GM12878 (cell line): ENCODE data around the gene KRTAP22-1. TPM values are rescaled to one million over a fixed set of nuclear protein-coding genes. Genes with fewer than 3 reads are reported as not detected.

Experiments
- ATAC-seq: fragments of 200-7000 bp; cut with Tn5 transposase; 3 replicates; pipeline ENCODE4 v1.9.1; 2020; ENCODE audit warnings: mild to moderate bottlenecking, moderate library complexity
- BruUV-seq: library from RNA; stranded (reverse); fragments of 400-500 nt; replicated peaks from 2 replicates; lab custom pipeline; 2021; lab: Mats Ljungman, UMichigan
- CTCF ChIA-PET: fragments of 300-600 bp; sonication (Branson Sonifier 250); formaldehyde crosslinking; extraction: SDS; loops from one replicate; lab custom pipeline; 2021; ENCODE audit warnings: inconsistent platforms; lab: Yijun Ruan, JAX
- POLR2A ChIA-PET: fragments of 350-600 bp; formaldehyde crosslinking; extraction: SDS; loops from one replicate; lab custom pipeline; 2021; ENCODE audit warnings: inconsistent platforms; lab: Charles Lee
- RAD21 ChIA-PET: fragments of 300-600 bp; sonication (Branson Sonifier 250); formaldehyde crosslinking; loops from one replicate; lab custom pipeline; 2023; ENCODE audit warnings: antibody characterized with exemption; ENCODE audit not compliant: unreplicated experiment; lab: Charles Lee
- SMC1A ChIA-PET: fragments of 300-600 bp; sonication (Branson Sonifier 250); formaldehyde crosslinking; loops from one replicate; lab custom pipeline; 2023; ENCODE audit not compliant: unreplicated experiment, uncharacterized antibody; lab: Charles Lee
- DNase-seq: peaks from one replicate; pipeline ENCODE4 v3.0.0-alpha.2; 2011; ENCODE audit warnings: low read depth, low spot score
- FAIRE-seq: peaks from 3 replicates; lab custom pipeline; 2011; peaks lifted over from hg19 to GRCh38; lab: Jason Lieb, UNC
- H2AFZ ChIP-seq: 2 replicates; pipeline ENCODE4 v1.6.0; 2011; ENCODE audit warnings: low read depth, low read length, control low read depth; ENCODE audit not compliant: control insufficient read depth
- H3K27ac ChIP-seq: 2 replicates; pipeline ENCODE4 v1.5.1; 2011; ENCODE audit warnings: control low read depth; ENCODE audit not compliant: control insufficient read depth, insufficient read depth
- H3K27me3 ChIP-seq, 2 experiments: replicated peaks in 1 of 2; 2 replicates each; pipeline versions ENCODE4 v1.6.0 to v1.6.1; 2011; ENCODE audit warnings: low read length in 1 of 2; ENCODE audit not compliant: control insufficient read depth in 2 of 2, insufficient read depth in 2 of 2
- H3K36me3 ChIP-seq, 2 experiments: 2 replicates each; pipeline ENCODE4 v1.5.1; 2011; ENCODE audit warnings: low read length in 1 of 2; ENCODE audit not compliant: control insufficient read depth in 2 of 2, insufficient read depth in 2 of 2
- H3K4me1 ChIP-seq: 2 replicates; pipeline ENCODE4 v1.6.1; 2011; ENCODE audit warnings: mild to moderate bottlenecking, low read length, moderate library complexity, mixed read lengths; ENCODE audit not compliant: control insufficient read depth, insufficient read depth
- H3K4me2 ChIP-seq: 2 replicates; pipeline ENCODE4 v1.6.0; 2011; ENCODE audit warnings: control low read depth; ENCODE audit not compliant: control insufficient read depth, insufficient read depth
- H3K4me3 ChIP-seq: fragments of 200-600 bp; sonication (generic); 2 replicates; pipeline ENCODE4 v1.5.1; 2016
- H3K79me2 ChIP-seq: 2 replicates; pipeline ENCODE4 v1.6.0; 2011; ENCODE audit warnings: low read length; ENCODE audit not compliant: control insufficient read depth, insufficient read depth
- H3K9ac ChIP-seq: 2 replicates; pipeline ENCODE4 v1.8.0; 2011; ENCODE audit warnings: low read length, control low read depth, mixed read lengths; ENCODE audit not compliant: control insufficient read depth, insufficient read depth
- H3K9me3 ChIP-seq: replicated peaks from 3 replicates; pipeline ENCODE4 v1.5.1; 2011; ENCODE audit warnings: mild to moderate bottlenecking, low read length; ENCODE audit not compliant: control insufficient read depth, insufficient read depth
- H4K20me1 ChIP-seq: 2 replicates; pipeline ENCODE4 v1.6.0; 2011; ENCODE audit not compliant: control insufficient read depth, insufficient read depth
- BMI1 ChIP-seq: fragments of 450-650 bp; IDR thresholded peaks from 2 replicates; pipeline ENCODE4 v1.6.1; 2016; ENCODE audit warnings: mild to moderate bottlenecking, moderate library complexity, borderline replicate concordance
- CHD4 ChIP-seq: fragments of 200-600 bp; sonication (generic); IDR thresholded peaks from 2 replicates; pipeline ENCODE4 v1.6.1; 2016; ENCODE audit warnings: mild to moderate bottlenecking
- EGR1 ChIP-seq, 2 experiments: IDR thresholded peaks; 1 replicate in 1 of 2; 2 replicates in 1 of 2; pipeline ENCODE4 v1.6.1; 2011 to 2012; ENCODE audit warnings: low read depth in 2 of 2, low read length in 2 of 2, borderline replicate concordance in 1 of 2, mild to moderate bottlenecking in 1 of 2, moderate library complexity in 1 of 2
- FOS ChIP-seq: IDR thresholded peaks from 3 replicates; pipeline ENCODE4 v1.6.1; 2011; ENCODE audit warnings: borderline replicate concordance; ENCODE audit not compliant: insufficient read length; ENCODE audit errors: extremely low read depth
- GATAD2B ChIP-seq: fragments of 450-650 bp; conservative IDR thresholded peaks from 2 replicates; pipeline ENCODE4 v1.6.1; 2017; ENCODE audit warnings: low read depth, mild to moderate bottlenecking, moderate library complexity
- JUND ChIP-seq: IDR thresholded peaks from 2 replicates; pipeline ENCODE4 v1.6.1; 2012; ENCODE audit warnings: low read depth, mild to moderate bottlenecking, low read length, improper control_type of control experiment, moderate library complexity
- MEF2A ChIP-seq: IDR thresholded peaks from 2 replicates; pipeline ENCODE4 v1.6.1; 2011; ENCODE audit warnings: low read depth, mild to moderate bottlenecking, low read length, moderate library complexity; ENCODE audit not compliant: insufficient read depth
- NR2C1 ChIP-seq: fragments of 450-650 bp; IDR thresholded peaks from 2 replicates; pipeline ENCODE4 v1.6.1; 2017; ENCODE audit warnings: antibody characterized with exemption, mild to moderate bottlenecking, moderate library complexity
- PML ChIP-seq: IDR thresholded peaks from 2 replicates; pipeline ENCODE4 v1.6.1; 2012; ENCODE audit warnings: low read length, inconsistent platforms
- POLR2A ChIP-seq: IDR thresholded peaks from 2 replicates; pipeline ENCODE4 v1.6.1; 2011; ENCODE audit warnings: low read depth, mild to moderate bottlenecking, low read length
- RB1 ChIP-seq: fragments of 450-650 bp; formaldehyde crosslinking; IDR thresholded peaks from 2 replicates; pipeline ENCODE4 v1.6.1; 2017; ENCODE audit warnings: mild to moderate bottlenecking, borderline replicate concordance
- REST ChIP-seq: IDR thresholded peaks from 2 replicates; pipeline ENCODE4 v1.6.1; 2012; ENCODE audit warnings: mild to moderate bottlenecking, low read depth, low read length
- STAT1 ChIP-seq: fragments of 450-650 bp; conservative IDR thresholded peaks from 2 replicates; pipeline ENCODE4 v1.6.1; 2014; ENCODE audit warnings: antibody characterized with exemption, mild to moderate bottlenecking
- TARDBP ChIP-seq: IDR thresholded peaks from 2 replicates; pipeline ENCODE4 v1.6.1; 2016; ENCODE audit warnings: borderline replicate concordance
- ZBTB4 ChIP-seq: fragments of 450-650 bp; formaldehyde crosslinking; IDR thresholded peaks from 2 replicates; pipeline ENCODE4 v1.4.0; 2022; ENCODE audit warnings: mild to moderate bottlenecking, moderate library complexity
- WGBS: methylation state at CpG from one replicate; pipeline ENCODE4 v1.1.6; 2016; ENCODE audit warnings: low lambda C conversion rate; ENCODE audit not compliant: insufficient replicate concordance, insufficient coverage; ENCODE audit errors: missing lambda C conversion rate; 5-methylcytosine and 5-hydroxymethylcytosine counted together
- in situ Hi-C: fragments of 300-500 bp; cut with MboI; formaldehyde crosslinking; loops from 9 replicates; pipeline ENCODE4 v1.14.3; 2018; ENCODE audit warnings: mixed read lengths
- intact Hi-C: fragments of 100-400 bp; cut with micrococcal nuclease; formaldehyde crosslinking; loops from one replicate; pipeline ENCODE4 v1.14.2; 2022; ENCODE audit not compliant: unreplicated experiment
- polyA plus RNA-seq, 11 experiments: library from polyadenylated mRNA; depleted of rRNA in 4 of 11; unstranded in 6 of 11; stranded (reverse) in 5 of 11; fragments of >200 nt; fragmentation: Nextera tagmentation in 4 of 11; fragmentation: Illumina TruSeq in 1 of 11; extraction: Ambion mirVana in 4 of 11; extraction: Trizol in 1 of 11; gene quantifications; 1 replicate in 1 of 11; 2 replicates in 10 of 11; pipeline versions ENCODE4 v1.2.1 to v1.2.3, GENCODE V29; 2011 to 2016; ENCODE audit warnings: inconsistent platforms in 2 of 11, missing spikeins in 2 of 11, low read depth in 1 of 11
- total RNA-seq, 4 experiments: library from RNA; depleted of rRNA in 3 of 4; stranded (reverse); fragments of >200 nt in 3 of 4; fragmentation: Illumina TruSeq in 1 of 4; extraction: Trizol in 1 of 4; gene quantifications; 2 replicates each; pipeline versions ENCODE4 v1.2.1 to v1.2.3, GENCODE V29; 2013 to 2021

KRTAP22-1 gene
- total and polyA plus RNA-seq, 10 of the 15 experiments (the other 5 are each of a cell fraction or from before 2014, with no cell fraction given): not detected

GRCh38 chr21:30612132-30612531 is 11.2 kb downstream of the KRTAP22-1 start:
- CTCF ChIA-PET: interaction anchor here (1.3 kb wide), 1 partner anchor 106 kb away, joined by 3 read pairs; the partner anchor contains the start of gene KRTAP21-3
- intact Hi-C loops: no loop called here
- 49% methylated on average over 2 of the region's 2 CpGs for WGBS
- TF ChIP-seq GATAD2B (no peak), BMI1 (no peak), RB1 (no peak), FOS (no peak), REST (no peak), TARDBP (no peak), NR2C1 (no peak), PML (no peak), CHD4 (no peak), JUND (no peak), STAT1 (no peak), POLR2A (no peak), EGR1 (IDR thresholded peaks at IDR 0.05; ENCODE audit: borderline replicate concordance in 1 of 2, low read depth in 2 of 2, low read length in 2 of 2) (no peak), MEF2A (no peak), ZBTB4 (CRISPR knock-in tag) (no peak)
- TF ChIP-seq, all 136 proteins: peak for 0
- H4K20me1 ChIP-seq: no peaks in the 10 kb centered on the region
- H3K9ac ChIP-seq: no peak overlapping the region
- no peaks in the 10 kb centered on the region for H3K79me2 ChIP-seq
- no peaks in the 10 kb centered on the region for H3K36me3 ChIP-seq
- no peaks in the 10 kb centered on the region for H3K4me1 ChIP-seq
- H3K4me3 ChIP-seq: no peak overlapping the region
- H3K4me2 ChIP-seq: no peak overlapping the region
- no peak for DNase-seq
- no TSS peak for BruUV-seq
- ChIA-PET SMC1A (no interaction called here), RAD21 (no interaction called here), POLR2A (no interaction called here)
- in situ Hi-C loops: no loop called here
- FAIRE-seq: no peak
- no peak overlapping the region for H3K27ac ChIP-seq
- no peaks in the 10 kb centered on the region for H3K27me3 ChIP-seq
- H2AFZ ChIP-seq: no peak overlapping the region
- peak; percentile 47 for ATAC-seq
- H3K9me3 ChIP-seq: no peaks in the 10 kb centered on the region
